GM21515 (cell line): ENCODE measurements around the gene CCNL2.
"Not testable (repeated sequence)": the region's sequence is repeated elsewhere in the genome, so short reads cannot be mapped to it uniquely, and the experiment has no call there.

ENCODE experiments used
- ATAC-seq: cut with Tn5 transposase; IDR thresholded peaks from one replicate; pipeline ENCODE4 v1.9.1; 2021; ENCODE audit not compliant: unreplicated experiment

Gene CCNL2

GRCh38 chr1:1419813-1420653, 20.9 kb upstream of the CCNL2 start:
- ATAC-seq, result no peak

GRCh38 chr1:1419363-1419812, 20.3 kb upstream of the CCNL2 start:
- no peak for ATAC-seq

- ATAC-seq, result no peak
These were observed 19.6 kb upstream of the CCNL2 start for GRCh38 chr1:1418464-1419362.

- not testable (repeated sequence) for ATAC-seq
These were observed 18.8 kb upstream of the CCNL2 start for GRCh38 chr1:1417825-1418463.

GRCh38 chr1:1417396-1417795, 18.3 kb upstream of the CCNL2 start:
- ATAC-seq, result not testable (repeated sequence)

- ATAC-seq, result no peak
These were observed 16.6 kb upstream of the CCNL2 start for GRCh38 chr1:1415751-1416150.

GRCh38 chr1:1412311-1412902, 13.3 kb upstream of the CCNL2 start:
- ATAC-seq, result not testable (repeated sequence)

GRCh38 chr1:1411626-1412025, 12.5 kb upstream of the CCNL2 start:
- no peak for ATAC-seq

- not testable (repeated sequence) for ATAC-seq
These were observed 11.1 kb upstream of the CCNL2 start for GRCh38 chr1:1410238-1410637.

GRCh38 chr1:1407636-1408318, 8.6 kb upstream of the CCNL2 start:
- ATAC-seq, result peak; percentile 26

GRCh38 chr1:1406821-1407635, 7.9 kb upstream of the CCNL2 start, which contains the start of gene MRPL20:
Gene MRPL20 (minus strand): TSS chr1:1407293. CDS start chr1:1407217, 76 bp downstream.
- ATAC-seq, result peak; percentile 86

- no peak for ATAC-seq
These were observed 7.1 kb upstream of the CCNL2 start for GRCh38 chr1:1406101-1406820.

GRCh38 chr1:1403653-1404052, 4.5 kb upstream of the CCNL2 start:
- ATAC-seq, result no peak

GRCh38 chr1:1402901-1403392, 3.8 kb upstream of the CCNL2 start:
- ATAC-seq, result not testable (repeated sequence)

GRCh38 chr1:1402072-1402900, 3.2 kb upstream of the CCNL2 start:
- no peak for ATAC-seq

- ATAC-seq, result no peak
These were observed 2.4 kb upstream of the CCNL2 start for GRCh38 chr1:1401457-1402010.
